ENCODE data around the gene COA1.

GRCh38 chr7:43760861-43761260, 31.5 kb upstream of the COA1 start:
- TF ChIP-seq ARNTL (CRISPR knock-in tag; IDR thresholded peaks at IDR 0.05; ENCODE audit: borderline replicate concordance, low read depth) (no peak), OSR1 (CRISPR knock-in tag; IDR thresholded peaks at IDR 0.05) (no peak), ZNF70 (CRISPR knock-in tag; IDR thresholded peaks at IDR 0.05) (no peak), PPARA (CRISPR knock-in tag; IDR thresholded peaks at IDR 0.05; ENCODE audit: borderline replicate concordance) (no peak), ZFP3 (CRISPR knock-in tag; IDR thresholded peaks at IDR 0.05) (no peak), PATZ1 (CRISPR knock-in tag; IDR thresholded peaks at IDR 0.05; ENCODE audit: borderline replicate concordance) (no peak), ISL1 (CRISPR knock-in tag; IDR thresholded peaks at IDR 0.05) (no peak), BACH2 (CRISPR knock-in tag; IDR thresholded peaks at IDR 0.05; ENCODE audit: borderline replicate concordance) (no peak), ZC3H10 (CRISPR knock-in tag; IDR thresholded peaks at IDR 0.05) (no peak), SNAI2 (CRISPR knock-in tag; IDR thresholded peaks at IDR 0.05) (no peak), CREB5 (CRISPR knock-in tag; IDR thresholded peaks at IDR 0.05; ENCODE audit: low read depth) (no peak), RARB (CRISPR knock-in tag; IDR thresholded peaks at IDR 0.05) (no peak)

Data from SK-N-SH treated with all-trans-retinoic acid at 6 μM for 48 hours (cell line).